Lower leg skin (tissue), 4 donors: ENCODE results near the gene PIGQ. TPM values are rescaled to one million over a fixed set of nuclear protein-coding genes. Genes with fewer than 3 reads are reported as not detected.

ENCODE experiments used
- DNase-seq, 2 donors: peaks; one replicate each; pipeline ENCODE4 v3.0.0-alpha.2; 2019; ENCODE audit warnings: low spot score in 2 of 2
- H3K4me3 ChIP-seq: fragments of 200-600 bp; sonication (generic); 2 replicates; pipeline ENCODE4 v1.5.1; 2017; ENCODE audit warnings: mild to moderate bottlenecking, low read depth; ENCODE audit not compliant: poor library complexity, severe bottlenecking
- POLR2A ChIP-seq, 2 donors: fragments of 450-650 bp; IDR thresholded peaks; one replicate each; pipeline ENCODE4 v1.6.1; 2016 to 2017; ENCODE audit warnings: antibody characterized with exemption in 2 of 2, mild to moderate bottlenecking in 1 of 2, moderate library complexity in 1 of 2
- WGBS, 2 donors: methylation state at CpG; one replicate each; pipeline ENCODE4 v1.1.5; 2018; 5-methylcytosine and 5-hydroxymethylcytosine counted together
- intact Hi-C: fragments of 100-400 bp; cut with DNase I; formaldehyde crosslinking; loops from one replicate; pipeline ENCODE4 v1.15.0; 2023; ENCODE audit warnings: low total_unique reads
- total RNA-seq, 4 donors: library from RNA; depleted of rRNA; stranded (reverse); fragments of >200 nt; gene quantifications; one replicate each; pipeline ENCODE4 v1.1.0, GENCODE V29; 2016
- TF ChIP-seq, protein P1 (sequence below), 3 donors: fragments of 450-650 bp; IDR thresholded peaks; one replicate each; pipeline ENCODE4 v1.5.1; 2016; ENCODE audit warnings: antibody characterized with exemption in 3 of 3, mild to moderate bottlenecking in 3 of 3, moderate library complexity in 2 of 3

Gene PIGQ
- total RNA-seq, 4 donors from 2014 or later: 33.2 to 46.1 (median 43.5) TPM

GRCh38 chr16:625977-626765, 56.4 kb downstream of the PIGQ start:
- no peak for TF ChIP-seq POLR2A (IDR thresholded peaks at IDR 0.05)
- TF ChIP-seq, protein P1, sequence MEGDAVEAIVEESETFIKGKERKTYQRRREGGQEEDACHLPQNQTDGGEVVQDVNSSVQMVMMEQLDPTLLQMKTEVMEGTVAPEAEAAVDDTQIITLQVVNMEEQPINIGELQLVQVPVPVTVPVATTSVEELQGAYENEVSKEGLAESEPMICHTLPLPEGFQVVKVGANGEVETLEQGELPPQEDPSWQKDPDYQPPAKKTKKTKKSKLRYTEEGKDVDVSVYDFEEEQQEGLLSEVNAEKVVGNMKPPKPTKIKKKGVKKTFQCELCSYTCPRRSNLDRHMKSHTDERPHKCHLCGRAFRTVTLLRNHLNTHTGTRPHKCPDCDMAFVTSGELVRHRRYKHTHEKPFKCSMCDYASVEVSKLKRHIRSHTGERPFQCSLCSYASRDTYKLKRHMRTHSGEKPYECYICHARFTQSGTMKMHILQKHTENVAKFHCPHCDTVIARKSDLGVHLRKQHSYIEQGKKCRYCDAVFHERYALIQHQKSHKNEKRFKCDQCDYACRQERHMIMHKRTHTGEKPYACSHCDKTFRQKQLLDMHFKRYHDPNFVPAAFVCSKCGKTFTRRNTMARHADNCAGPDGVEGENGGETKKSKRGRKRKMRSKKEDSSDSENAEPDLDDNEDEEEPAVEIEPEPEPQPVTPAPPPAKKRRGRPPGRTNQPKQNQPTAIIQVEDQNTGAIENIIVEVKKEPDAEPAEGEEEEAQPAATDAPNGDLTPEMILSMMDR (IDR thresholded peaks at IDR 0.05): no peak
- intact Hi-C loops: no loop called here
- WGBS, 2 donors: 92 to 97% methylated on average over 29 to 35 of the region's 35 CpGs
- no peak for DNase-seq
- H3K4me3 ChIP-seq: no peak overlapping the region

- no peak for TF ChIP-seq POLR2A (IDR thresholded peaks at IDR 0.05)
- TF ChIP-seq, protein P1 (IDR thresholded peaks at IDR 0.05): no peak
- DNase-seq: peak in 1 of 2 donors; percentile 90
- 77 to 79% methylated on average over 29 of the region's 29 CpGs for WGBS, 2 donors
- intact Hi-C loops: no loop called here
- no peak overlapping the region for H3K4me3 ChIP-seq
These were observed 57.2 kb downstream of the PIGQ start for GRCh38 chr16:626787-627453.

DNA sequence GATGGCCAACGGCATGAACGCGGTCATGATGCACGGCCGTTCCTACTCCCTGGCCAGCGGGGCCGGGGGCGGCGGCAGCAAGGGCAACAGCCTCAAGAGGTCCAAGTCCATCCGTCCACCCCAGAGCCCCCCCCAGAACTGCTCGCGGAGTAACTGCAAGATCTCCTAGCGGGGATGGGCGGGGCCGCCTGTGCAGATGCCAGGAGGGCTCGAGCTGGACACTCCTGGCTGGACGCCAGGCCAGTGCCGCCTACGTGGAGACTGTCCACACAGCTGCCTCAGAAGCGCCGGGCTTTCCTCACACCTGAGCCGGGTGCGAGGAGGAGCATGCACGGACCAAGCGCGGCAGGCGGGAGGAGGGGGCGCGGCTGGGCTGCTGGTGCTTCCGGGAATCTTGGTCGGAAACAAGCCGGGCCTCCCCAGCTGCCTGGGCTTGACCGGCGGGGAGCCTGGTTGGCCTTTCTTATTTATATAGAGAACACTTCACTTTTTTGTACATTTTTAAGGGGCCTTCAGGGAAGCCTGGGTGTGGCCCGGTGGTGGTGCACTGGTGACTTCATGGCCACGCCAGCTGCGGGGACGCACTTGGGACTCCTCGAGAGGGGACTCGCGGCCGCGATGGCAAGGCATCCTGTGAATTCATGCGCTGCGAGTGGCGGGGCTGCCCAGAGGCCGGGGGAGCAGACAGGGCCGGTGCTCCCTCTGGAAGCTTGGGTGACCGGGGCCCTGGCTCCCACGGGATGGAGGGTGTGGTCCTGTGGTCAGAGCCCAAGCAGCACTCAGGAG, 57.9 kb downstream of the PIGQ start:
- DNase-seq: peak in 1 of 2 donors; percentile 88
- no peak overlapping the region for H3K4me3 ChIP-seq
- TF ChIP-seq POLR2A (IDR thresholded peaks at IDR 0.05): no peak
- TF ChIP-seq, protein P1 (IDR thresholded peaks at IDR 0.05): no peak
- intact Hi-C loops: no loop called here
- whole genome bisulfite sequencing, 2 donors: 81 to 95% methylated on average over 43 to 50 of the region's 50 CpGs

DNA sequence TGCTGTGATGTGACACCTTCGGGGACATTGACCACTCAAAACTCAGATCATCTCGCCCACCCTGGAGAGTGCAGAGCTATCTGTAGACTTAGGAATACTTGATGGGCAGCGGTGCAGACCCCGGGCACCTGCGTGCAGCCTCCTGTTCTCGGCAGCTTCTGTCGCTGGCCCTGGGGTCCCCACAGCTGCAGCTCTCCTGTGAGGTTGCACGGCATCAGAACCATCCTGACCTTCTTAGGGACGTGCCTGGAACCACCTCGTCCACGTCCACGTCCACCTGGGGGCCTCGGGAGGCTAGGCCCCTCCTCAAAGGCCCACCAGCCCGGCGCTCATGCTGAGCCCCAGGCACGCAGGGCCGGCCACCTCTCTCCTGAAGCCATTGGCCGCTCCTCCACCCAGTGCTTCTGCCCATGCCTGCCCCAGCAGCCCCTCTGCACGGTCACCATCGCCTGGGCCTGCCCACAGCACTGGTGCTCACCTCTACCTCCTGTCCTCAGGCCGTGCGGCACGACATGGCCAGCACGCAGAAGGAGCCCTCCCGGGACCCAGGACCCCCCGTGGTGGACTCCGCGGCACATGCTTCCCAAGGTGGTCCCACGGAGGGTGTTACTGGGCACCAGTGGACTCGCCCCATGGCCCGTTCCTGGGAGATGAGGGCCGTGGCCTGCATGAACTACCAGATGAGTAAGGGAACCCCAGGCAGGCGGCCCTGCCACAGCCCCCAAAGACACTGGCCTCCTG, 58.7 kb downstream of the PIGQ start:
- H3K4me3 ChIP-seq: no peak overlapping the region
- peak in 1 of 2 donors; percentile 87 for DNase-seq
- TF ChIP-seq POLR2A (IDR thresholded peaks at IDR 0.05): no peak
- TF ChIP-seq, protein P1 (IDR thresholded peaks at IDR 0.05): no peak
- 90 to 92% methylated on average over 14 to 33 of the region's 33 CpGs for WGBS, 2 donors
- intact Hi-C loops: no loop called here

GRCh38 chr16:629185-629832, 59.5 kb downstream of the PIGQ start:
- whole genome bisulfite sequencing, 2 donors: 67 to 70% methylated on average over 26 to 29 of the region's 29 CpGs
- DNase-seq: no peak
- H3K4me3 ChIP-seq: no peak overlapping the region
- no peak for TF ChIP-seq POLR2A (IDR thresholded peaks at IDR 0.05)
- TF ChIP-seq, protein P1 (IDR thresholded peaks at IDR 0.05): no peak
- intact Hi-C loops: no loop called here
